ENCODE measurements around the gene RPUSD4. TPM values are rescaled to one million over a fixed set of nuclear protein-coding genes. Genes with fewer than 3 reads are reported as not detected.

The RPUSD4 gene
- polyA plus RNA-seq, 2 of the 4 experiments (the other 2 are of a cell fraction) = 15.4 to 16.2 TPM

DNA sequence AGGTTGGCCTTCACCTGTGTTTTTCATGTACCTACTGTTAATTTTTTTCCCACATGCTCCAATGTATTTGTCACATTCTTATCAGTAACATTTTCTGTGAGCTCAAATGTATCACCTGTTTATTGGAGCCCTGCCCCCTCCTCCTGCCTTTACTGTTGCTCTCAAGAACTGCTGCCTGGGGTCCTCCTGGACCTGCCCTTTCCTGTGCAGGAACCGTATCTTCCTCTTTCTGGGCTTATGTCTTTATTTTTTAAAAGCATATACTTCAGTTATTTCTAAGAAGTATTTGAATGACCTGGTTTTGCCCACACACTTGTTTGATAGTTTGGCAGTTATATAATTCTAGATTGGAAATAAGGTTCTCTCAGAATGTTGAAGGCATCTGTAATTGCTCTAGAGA, 6.0 kb upstream of the RPUSD4 start (continued):
- TF ChIP-seq, protein P1, sequence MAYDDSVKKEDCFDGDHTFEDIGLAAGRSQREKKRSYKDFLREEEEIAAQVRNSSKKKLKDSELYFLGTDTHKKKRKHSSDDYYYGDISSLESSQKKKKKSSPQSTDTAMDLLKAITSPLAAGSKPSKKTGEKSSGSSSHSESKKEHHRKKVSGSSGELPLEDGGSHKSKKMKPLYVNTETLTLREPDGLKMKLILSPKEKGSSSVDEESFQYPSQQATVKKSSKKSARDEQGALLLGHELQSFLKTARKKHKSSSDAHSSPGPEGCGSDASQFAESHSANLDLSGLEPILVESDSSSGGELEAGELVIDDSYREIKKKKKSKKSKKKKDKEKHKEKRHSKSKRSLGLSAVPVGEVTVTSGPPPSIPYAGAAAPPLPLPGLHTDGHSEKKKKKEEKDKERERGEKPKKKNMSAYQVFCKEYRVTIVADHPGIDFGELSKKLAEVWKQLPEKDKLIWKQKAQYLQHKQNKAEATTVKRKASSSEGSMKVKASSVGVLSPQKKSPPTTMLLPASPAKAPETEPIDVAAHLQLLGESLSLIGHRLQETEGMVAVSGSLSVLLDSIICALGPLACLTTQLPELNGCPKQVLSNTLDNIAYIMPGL (CRISPR knock-in tag; IDR thresholded peaks at IDR 0.05; ENCODE audit: borderline replicate concordance) = no peak
- TF ChIP-seq HOXB5 (CRISPR knock-in tag; IDR thresholded peaks at IDR 0.05) (no peak), PHF8 (IDR thresholded peaks at IDR 0.05; ENCODE audit: borderline replicate concordance, low read depth) (no peak)
- TF ChIP-seq, protein P2, sequence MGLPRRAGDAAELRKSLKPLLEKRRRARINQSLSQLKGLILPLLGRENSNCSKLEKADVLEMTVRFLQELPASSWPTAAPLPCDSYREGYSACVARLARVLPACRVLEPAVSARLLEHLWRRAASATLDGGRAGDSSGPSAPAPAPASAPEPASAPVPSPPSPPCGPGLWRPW (IDR thresholded peaks at IDR 0.05) = no peak

DNA sequence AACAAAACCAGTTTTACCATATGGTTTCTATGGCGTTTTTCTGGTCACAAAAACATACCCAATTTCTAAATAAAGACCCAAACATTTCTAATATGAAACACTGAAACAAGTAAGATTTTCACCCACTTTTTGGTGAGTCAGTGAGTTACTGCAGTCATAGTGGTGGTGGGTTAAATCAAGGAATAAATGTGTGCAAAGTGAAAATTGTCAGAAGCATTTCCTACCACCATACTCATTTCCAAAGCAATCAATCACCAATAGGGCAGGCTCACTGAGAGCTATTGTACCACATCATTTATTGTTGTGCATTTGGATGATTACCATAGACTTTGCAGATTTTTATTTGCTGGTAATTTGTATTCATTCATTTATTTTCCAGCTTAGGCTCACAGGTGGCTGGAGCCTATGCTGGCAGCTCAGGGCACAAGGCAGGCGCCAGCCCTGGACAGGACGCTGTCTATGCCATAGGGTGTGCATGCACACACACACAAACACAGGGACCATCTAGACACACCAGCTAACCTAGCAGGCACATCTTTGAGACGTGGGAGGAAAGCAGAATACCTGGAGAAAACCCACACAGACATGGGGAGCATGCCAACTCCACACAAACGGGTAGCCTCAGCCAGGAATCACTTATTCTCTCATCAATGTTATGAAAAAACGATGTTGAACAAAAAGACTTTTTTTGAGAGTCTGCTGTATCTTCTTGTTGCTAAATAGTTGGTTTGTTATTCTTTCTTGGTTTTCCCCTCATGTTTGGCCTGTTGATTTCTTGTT, 5.3 kb upstream of the RPUSD4 start:
- DNase-seq (ENCODE audit: low read depth in 1 of 2, low spot score in 1 of 2) = no peak
- WGBS (ENCODE audit: missing lambda C conversion rate) = 78% methylated on average over 6 of the region's 6 CpGs

DNA sequence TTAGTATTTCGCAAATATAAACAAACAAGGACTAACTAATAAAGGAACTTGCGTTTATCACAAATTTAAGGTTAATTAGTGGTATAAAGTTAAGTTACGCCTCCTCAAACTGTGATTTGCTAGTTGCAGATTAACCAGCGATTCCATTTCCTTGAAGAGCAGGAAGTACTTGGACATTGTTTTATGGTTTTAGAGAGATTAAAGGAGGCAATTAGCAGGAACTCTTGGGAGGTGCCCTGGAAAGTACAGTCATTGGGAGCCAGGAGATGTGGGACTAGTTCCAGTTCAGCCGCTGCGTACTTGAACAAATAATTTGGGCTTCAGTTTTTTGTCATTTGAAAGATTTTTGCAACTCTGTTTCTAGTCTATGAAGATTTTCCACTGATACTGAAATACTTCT, 3.4 kb upstream of the RPUSD4 start:
- peaks cover 18% of the 10 kb centered on the region; the same call in 2 of the 3 replicates for H3K4me1 ChIP-seq
- DNase-seq (ENCODE audit: low read depth in 1 of 2, low spot score in 1 of 2) (no peak), FAIRE-seq (no peak), ATAC-seq (no peak)
- H3K9me3 ChIP-seq = no peaks in the 10 kb centered on the region
- peak overlapping the region; percentile 57 for H3K4me2 ChIP-seq
- ChIA-PET POLR2A (no interaction called here), CTCF (interaction anchor here (1.4 kb wide), 1 partner anchor 20 kb away, joined by 3 read pairs; no protein-coding TSS in a partner anchor)
- H3K27ac ChIP-seq = no peak overlapping the region
- TF ChIP-seq JUNB (IDR thresholded peaks at IDR 0.05) (no peak), MAFK (IDR thresholded peaks at IDR 0.05; ENCODE audit: partially characterized antibody) (no peak), TFCP2L1 (CRISPR knock-in tag; IDR thresholded peaks at IDR 0.05) (no peak), HDAC2 (IDR thresholded peaks at IDR 0.05) (no peak)
- WGBS (ENCODE audit: missing lambda C conversion rate) = 31% methylated on average over 6 of the region's 6 CpGs
- H3K4me3 ChIP-seq = no peak overlapping the region

More for the DNA sequence above, 5.3 kb upstream of the RPUSD4 start:
- FAIRE-seq (no peak), ATAC-seq (no peak)
- no peak for TF ChIP-seq FOSB (CRISPR knock-in tag; IDR thresholded peaks at IDR 0.05)
- TF ChIP-seq, protein P3, sequence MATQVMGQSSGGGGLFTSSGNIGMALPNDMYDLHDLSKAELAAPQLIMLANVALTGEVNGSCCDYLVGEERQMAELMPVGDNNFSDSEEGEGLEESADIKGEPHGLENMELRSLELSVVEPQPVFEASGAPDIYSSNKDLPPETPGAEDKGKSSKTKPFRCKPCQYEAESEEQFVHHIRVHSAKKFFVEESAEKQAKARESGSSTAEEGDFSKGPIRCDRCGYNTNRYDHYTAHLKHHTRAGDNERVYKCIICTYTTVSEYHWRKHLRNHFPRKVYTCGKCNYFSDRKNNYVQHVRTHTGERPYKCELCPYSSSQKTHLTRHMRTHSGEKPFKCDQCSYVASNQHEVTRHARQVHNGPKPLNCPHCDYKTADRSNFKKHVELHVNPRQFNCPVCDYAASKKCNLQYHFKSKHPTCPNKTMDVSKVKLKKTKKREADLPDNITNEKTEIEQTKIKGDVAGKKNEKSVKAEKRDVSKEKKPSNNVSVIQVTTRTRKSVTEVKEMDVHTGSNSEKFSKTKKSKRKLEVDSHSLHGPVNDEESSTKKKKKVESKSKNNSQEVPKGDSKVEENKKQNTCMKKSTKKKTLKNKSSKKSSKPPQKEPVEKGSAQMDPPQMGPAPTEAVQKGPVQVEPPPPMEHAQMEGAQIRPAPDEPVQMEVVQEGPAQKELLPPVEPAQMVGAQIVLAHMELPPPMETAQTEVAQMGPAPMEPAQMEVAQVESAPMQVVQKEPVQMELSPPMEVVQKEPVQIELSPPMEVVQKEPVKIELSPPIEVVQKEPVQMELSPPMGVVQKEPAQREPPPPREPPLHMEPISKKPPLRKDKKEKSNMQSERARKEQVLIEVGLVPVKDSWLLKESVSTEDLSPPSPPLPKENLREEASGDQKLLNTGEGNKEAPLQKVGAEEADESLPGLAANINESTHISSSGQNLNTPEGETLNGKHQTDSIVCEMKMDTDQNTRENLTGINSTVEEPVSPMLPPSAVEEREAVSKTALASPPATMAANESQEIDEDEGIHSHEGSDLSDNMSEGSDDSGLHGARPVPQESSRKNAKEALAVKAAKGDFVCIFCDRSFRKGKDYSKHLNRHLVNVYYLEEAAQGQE (IDR thresholded peaks at IDR 0.05) = no peak
- TF ChIP-seq POLR2AphosphoS2 (conservative IDR thresholded peaks at IDR 0.05; ENCODE audit: low read length) = no peak
- no peak for TF ChIP-seq CEBPB (IDR thresholded peaks at IDR 0.05)
- TF ChIP-seq, protein P4, sequence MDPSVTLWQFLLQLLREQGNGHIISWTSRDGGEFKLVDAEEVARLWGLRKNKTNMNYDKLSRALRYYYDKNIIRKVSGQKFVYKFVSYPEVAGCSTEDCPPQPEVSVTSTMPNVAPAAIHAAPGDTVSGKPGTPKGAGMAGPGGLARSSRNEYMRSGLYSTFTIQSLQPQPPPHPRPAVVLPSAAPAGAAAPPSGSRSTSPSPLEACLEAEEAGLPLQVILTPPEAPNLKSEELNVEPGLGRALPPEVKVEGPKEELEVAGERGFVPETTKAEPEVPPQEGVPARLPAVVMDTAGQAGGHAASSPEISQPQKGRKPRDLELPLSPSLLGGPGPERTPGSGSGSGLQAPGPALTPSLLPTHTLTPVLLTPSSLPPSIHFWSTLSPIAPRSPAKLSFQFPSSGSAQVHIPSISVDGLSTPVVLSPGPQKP (IDR thresholded peaks at IDR 0.05; ENCODE audit: low read depth, low read length) = no peak
- ChIA-PET POLR2A (no interaction called here), CTCF (no interaction called here)
- Histone ChIP-seq H3K4me1 (peaks cover 18% of the 10 kb centered on the region; the same call in 2 of the 3 replicates), H3K9me3 (no peaks in the 10 kb centered on the region), H3K4me2 (no peak overlapping the region), H3K27ac (no peak overlapping the region), H3K4me3 (no peak overlapping the region)

Data from A549 (cell line).